ENCODE measurements around the gene DNAJB12. TPM values are rescaled to one million over a fixed set of nuclear protein-coding genes. Genes with fewer than 3 reads are reported as not detected.

The DNAJB12 gene
- total RNA-seq, 6 experiments from 2014 or later = 36.3 to 42.5 (median 39.0) TPM

GRCh38 chr10:72292223-72292691 lies 62.5 kb downstream of the DNAJB12 start:
- no peak for DNase-seq
- no peak overlapping the region for H3K27ac Mint-ChIP-seq
- H3K36me3 Mint-ChIP-seq (ENCODE audit: low read depth) = no peaks in the 10 kb centered on the region; the same call in 1 of the 2 replicates
- no peak overlapping the region for H3K4me3 Mint-ChIP-seq
- no peaks in the 10 kb centered on the region for H3K9me3 Mint-ChIP-seq
- H3K27me3 Mint-ChIP-seq (ENCODE audit: insufficient read depth) = peaks cover 2% of the 10 kb centered on the region; the same call in 1 of the 2 replicates
- TF ChIP-seq CTCF (IDR thresholded peaks at IDR 0.05) = no peak
- peaks cover 11% of the 10 kb centered on the region for H3K4me1 Mint-ChIP-seq (ENCODE audit: low read depth)

GRCh38 chr10:72291019-72291532 lies 63.6 kb downstream of the DNAJB12 start:
- no peak overlapping the region for H3K27ac Mint-ChIP-seq
- H3K27me3 Mint-ChIP-seq (ENCODE audit: insufficient read depth) = peaks cover 3% of the 10 kb centered on the region; the same call in 1 of the 2 replicates
- peaks cover 5% of the 10 kb centered on the region for H3K4me1 Mint-ChIP-seq (ENCODE audit: low read depth)
- no peak for TF ChIP-seq CTCF (IDR thresholded peaks at IDR 0.05)
- no peak overlapping the region for H3K4me3 Mint-ChIP-seq
- no peaks in the 10 kb centered on the region for H3K36me3 Mint-ChIP-seq (ENCODE audit: low read depth)
- no peaks in the 10 kb centered on the region for H3K9me3 Mint-ChIP-seq
- no peak for DNase-seq

- Mint-ChIP-seq H3K4me3 (no peak overlapping the region), H3K27ac (no peak overlapping the region), H3K4me1 (ENCODE audit: low read depth) (no peaks in the 10 kb centered on the region), H3K36me3 (ENCODE audit: low read depth) (no peaks in the 10 kb centered on the region), H3K27me3 (ENCODE audit: insufficient read depth) (peaks cover 3% of the 10 kb centered on the region; the same call in 1 of the 2 replicates), H3K9me3 (no peaks in the 10 kb centered on the region)
- TF ChIP-seq CTCF (IDR thresholded peaks at IDR 0.05) = no peak
- no peak for DNase-seq
These were observed 68.7 kb downstream of the DNAJB12 start for GRCh38 chr10:72285972-72286521.

GRCh38 chr10:72283131-72283530 lies 71.6 kb downstream of the DNAJB12 start:
- no peak for TF ChIP-seq CTCF (IDR thresholded peaks at IDR 0.05)
- no peaks in the 10 kb centered on the region for H3K9me3 Mint-ChIP-seq
- no peaks in the 10 kb centered on the region for H3K36me3 Mint-ChIP-seq (ENCODE audit: low read depth)
- no peak for DNase-seq
- H3K4me3 Mint-ChIP-seq = no peak overlapping the region
- H3K27me3 Mint-ChIP-seq (ENCODE audit: insufficient read depth) = peaks cover 3% of the 10 kb centered on the region; the same call in 1 of the 2 replicates
- no peaks in the 10 kb centered on the region for H3K4me1 Mint-ChIP-seq (ENCODE audit: low read depth)
- H3K27ac Mint-ChIP-seq = no peak overlapping the region

Other genes starting within 250 kb of the DNAJB12 start
- gene ANAPC16, start 138.9 kb downstream of the DNAJB12 start, total RNA-seq (2021; fragmentation: NEBNext Ultra II Directional; extraction: Animal tissue kit (Norgen Biotek cat#: 25700)) = 10 to 100 TPM; 40.4 to 46.0 (median 40.7) TPM
- 10 to 100 TPM; 21.0 to 29.6 (median 25.3) TPM for gene ASCC1, start 138.6 kb downstream of the DNAJB12 start, total RNA-seq (2021; fragmentation: NEBNext Ultra II Directional; extraction: Animal tissue kit (Norgen Biotek cat#: 25700))
- gene DDIT4, start 81.0 kb downstream of the DNAJB12 start, total RNA-seq (2021; fragmentation: NEBNext Ultra II Directional; extraction: Animal tissue kit (Norgen Biotek cat#: 25700)) = 10 to 100 TPM; 27.7 to 32.4 (median 30.0) TPM

All from HFFc6 (cell line).